Activated CD4-positive, alpha-beta T cell treated with anti-CD3 and anti-CD28 coated beads for 4 hours (primary cell): ENCODE measurements around the gene MAK.
"Not testable (repeated sequence)": the region's sequence is repeated elsewhere in the genome, so short reads cannot be mapped to it uniquely, and the experiment has no call there.

Experiments
- DNase-seq, 2 donors: peaks; one replicate each; pipeline ENCODE4 v3.0.0-alpha.2; 2020

The MAK gene

GRCh38 chr6:10771371-10771894, 66.9 kb downstream of the MAK start:
- DNase-seq, result no peak

DNA sequence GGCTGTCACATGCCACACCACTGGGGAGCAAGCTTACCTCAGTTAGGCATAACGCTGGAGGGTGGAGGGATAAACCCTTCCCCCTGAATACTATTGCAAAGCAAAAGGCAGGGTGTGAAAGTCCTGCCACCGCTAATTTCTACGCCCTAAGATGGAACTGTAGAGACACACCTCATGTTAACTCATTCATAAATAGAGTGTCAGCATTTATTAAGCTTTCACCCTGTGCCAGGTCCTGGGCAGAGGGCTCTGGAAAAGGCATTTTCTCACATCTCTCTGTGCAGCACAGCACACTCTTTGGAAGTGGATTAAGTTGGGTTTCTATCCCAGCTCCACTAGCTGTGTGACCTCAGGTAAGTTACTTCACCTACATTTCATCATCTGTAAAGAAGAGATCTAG, 68.9 kb downstream of the MAK start:
- no peak for DNase-seq

DNA sequence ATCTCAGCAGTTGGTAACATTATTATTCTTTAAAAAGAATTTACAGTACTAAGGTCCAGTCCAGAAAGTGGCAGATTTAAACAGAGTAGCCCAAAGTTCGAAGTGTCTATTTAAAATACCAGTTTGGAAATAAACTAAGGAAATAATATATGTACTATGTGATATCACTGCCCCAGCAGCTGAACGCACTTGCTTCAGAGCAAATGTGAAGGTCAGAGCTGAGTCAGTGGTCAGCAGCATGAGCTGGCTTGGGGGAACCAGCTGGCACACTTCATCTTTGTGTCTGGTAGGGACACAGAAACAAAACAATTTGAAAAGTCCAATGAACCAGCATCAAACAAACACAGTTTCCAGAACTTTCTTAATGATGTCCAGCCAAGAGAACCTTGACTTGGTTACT, 75.3 kb downstream of the MAK start:
- DNase-seq, result no peak

DNA sequence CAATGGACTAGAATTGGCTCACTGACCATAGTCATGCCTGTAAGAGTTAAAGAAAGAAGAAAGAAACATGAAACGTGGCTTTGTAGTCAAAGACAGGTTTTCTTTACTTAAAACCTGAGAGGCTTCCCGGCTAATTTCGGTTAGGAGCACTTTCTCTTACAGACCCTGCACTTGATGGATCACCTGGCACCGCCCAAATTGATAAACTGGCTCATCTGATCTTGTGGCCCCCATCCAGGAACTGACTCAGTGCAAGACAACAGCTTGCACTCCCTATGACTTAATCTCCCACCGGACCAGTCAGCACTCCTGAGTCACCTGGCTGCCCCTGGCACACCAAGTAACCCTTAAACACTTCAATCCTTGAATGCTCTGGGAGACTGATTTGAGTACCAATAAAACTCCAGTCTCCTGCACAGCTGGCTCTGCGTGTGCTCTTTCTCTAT, 78.4 kb downstream of the MAK start:
- DNase-seq, result no peak

- DNase-seq, result no peak
Observed at GRCh38 chr6:10759312-10759839, 79.0 kb downstream of the MAK start.

DNA sequence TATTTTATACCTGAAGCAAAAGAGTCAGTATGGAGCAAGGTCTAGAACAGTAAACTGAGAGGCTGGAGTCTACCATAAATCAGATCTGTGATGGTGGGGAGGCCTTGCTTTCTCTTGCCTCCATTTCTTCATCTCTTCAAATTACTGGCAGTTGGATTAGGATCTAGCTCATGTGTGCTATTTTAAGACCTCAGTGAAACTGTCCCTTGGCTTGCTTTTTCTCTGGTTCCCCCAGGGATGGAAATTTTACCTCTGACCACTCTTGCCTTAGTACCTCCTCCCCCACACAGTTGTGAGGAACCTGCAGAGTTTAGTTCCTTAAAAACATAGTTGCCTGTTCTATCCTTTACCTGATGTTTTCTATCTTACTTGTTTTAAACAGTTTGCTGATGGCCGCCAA, 82.3 kb downstream of the MAK start:
- no peak for DNase-seq

GRCh38 chr6:10751757-10752156, 86.6 kb downstream of the MAK start:
- not testable (repeated sequence) for DNase-seq

GRCh38 chr6:10750568-10750967, 87.8 kb downstream of the MAK start:
- DNase-seq, result not testable (repeated sequence)

DNA sequence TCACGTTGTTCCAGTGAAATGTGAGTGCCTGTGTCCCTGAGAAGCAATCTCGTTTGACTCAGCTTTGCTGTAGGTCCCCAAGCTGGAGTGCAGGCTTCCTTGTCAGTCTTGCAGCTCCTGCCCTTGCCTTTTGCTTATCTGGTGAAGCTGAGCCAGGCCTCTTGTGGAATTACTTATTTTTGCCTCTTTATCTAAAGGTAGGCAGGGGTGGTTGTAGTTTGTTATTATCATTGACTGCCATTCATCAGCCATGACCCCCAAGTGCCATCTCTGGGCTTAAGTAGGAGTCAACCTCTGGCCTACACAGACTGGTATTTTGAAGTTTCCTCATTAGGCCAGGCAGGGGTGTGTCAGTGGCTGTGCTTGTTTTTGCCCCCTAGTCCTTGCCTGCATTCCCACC, 88.6 kb downstream of the MAK start:
- DNase-seq, result no peak

DNA sequence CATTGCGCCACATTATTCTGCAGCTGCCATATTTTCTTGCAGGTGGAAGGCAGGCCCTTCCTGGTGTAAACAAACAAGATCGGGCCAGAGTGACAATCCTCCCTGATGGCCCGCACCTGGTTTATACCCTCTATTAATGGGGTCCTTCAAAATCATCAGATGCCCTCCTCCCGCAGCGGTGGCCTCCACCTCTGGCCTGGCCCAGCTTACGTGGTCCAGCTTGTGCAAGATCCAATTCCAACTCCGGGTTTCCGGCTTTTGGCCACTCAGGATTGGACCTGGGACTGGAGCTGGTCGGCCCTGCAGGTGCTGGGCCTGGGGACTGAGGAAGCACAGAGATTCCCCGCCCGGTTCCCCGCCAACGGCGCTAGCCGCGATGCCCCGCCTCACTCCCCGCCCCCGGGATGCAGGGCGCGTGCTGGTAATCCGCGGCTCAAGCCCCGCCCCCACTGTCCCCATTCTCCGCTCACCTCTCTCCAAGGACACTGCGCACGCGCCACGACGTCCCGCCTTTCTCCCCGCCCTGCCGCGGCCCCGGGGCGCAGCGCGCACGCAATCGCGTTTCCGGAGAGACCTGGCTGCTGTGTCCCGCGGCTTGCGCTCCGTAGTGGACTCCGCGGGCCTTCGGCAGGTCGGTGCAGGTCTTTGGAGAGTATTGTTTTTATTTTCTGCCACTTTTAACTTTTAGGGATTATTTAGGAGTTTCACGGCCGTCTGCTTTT, 90.9 kb downstream of the MAK start, which contains the start of gene TMEM14B:
TMEM14B (plus strand) TSS at position 555 of the 722 bp plus-strand sequence. CDS start 1,441 bp downstream, outside the sequence.
- peak; percentile 99 to 100 for DNase-seq

- no peak for DNase-seq
Observed at GRCh38 chr6:10746915-10747250, 91.5 kb downstream of the MAK start.

DNA sequence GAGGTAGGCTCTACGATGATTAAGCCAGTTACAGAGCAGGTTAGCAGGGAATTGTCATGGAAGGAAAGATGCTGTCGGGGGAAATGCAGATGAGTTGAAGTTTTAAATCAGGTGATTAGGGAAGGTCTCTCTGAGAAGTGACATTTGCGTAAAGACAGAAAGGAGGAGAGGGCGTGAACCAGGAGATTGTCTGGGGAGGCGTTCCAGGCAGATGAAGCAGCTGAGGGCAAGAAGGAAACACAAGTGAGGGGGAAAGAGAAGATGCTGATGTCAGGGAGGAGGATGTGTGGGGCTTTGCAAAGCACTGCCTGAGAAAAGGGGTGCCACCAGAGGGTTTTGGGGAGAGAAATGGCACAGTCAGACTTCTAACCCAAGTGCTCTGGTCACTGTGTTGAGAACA, 93.2 kb downstream of the MAK start:
- no peak for DNase-seq

DNA sequence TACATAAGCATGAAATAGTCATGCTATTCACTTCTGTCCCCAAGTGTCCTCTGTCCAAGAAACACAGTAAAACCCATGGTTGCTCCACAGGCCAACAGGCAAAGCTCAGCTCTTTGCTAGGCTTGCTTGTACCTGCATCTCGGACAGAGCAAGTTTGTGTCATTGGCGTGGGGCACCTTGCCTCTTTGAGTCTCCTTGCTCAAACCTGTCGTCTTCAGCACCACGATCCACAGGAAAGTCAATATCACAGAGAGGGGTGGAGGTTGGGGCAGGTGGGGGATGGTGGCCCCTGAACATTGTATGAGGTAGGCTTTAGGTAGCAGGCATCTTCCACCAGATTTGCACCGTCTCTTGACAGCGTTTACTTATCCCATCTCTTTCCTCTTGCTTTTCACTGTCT, 94.8 kb downstream of the MAK start:
- DNase-seq, result no peak

- DNase-seq, result no peak
Observed at GRCh38 chr6:10742251-10742650, 96.1 kb downstream of the MAK start.

- DNase-seq, result not testable (repeated sequence)
Observed at GRCh38 chr6:10741643-10742042, 96.7 kb downstream of the MAK start.

DNA sequence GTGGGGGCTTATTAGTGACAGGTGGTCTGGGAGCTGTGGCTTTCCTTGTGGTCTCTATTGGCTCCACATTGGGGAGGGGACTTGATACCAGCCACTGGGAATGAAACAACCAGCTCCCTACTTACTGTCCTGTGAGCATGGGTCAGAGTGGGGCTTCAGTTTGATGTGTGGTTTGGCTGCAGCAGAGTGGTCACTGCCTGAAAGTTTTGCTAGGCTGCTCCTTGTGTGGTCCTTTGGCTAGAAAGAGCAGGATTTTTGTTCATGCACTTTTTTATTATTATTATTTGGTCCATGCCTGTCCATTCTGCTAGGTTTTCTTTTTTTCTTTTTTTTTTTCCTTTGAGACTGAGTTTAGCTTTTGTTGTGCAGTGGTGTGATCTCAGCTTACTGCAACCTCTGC, 98.3 kb downstream of the MAK start:
- DNase-seq, result no peak

DNA sequence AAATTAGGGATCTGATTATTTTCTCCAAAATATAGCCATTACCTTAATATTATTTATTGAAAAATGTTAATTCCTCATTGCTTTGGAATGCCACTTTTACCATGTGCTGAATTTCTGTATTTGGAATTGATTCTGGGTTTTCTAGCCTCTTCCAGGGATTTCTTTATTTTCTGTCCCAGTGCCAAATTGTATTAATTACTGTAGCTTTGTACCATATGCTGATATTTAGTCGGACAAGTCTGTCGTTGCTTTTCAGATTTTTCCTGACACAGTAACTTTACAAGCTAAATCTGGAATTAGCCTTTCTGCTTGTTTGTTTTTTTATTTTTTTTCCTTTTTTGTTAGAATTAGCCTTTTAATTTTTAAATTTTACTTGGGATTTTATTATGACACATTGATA, 101.6 kb downstream of the MAK start:
- no peak for DNase-seq

DNA sequence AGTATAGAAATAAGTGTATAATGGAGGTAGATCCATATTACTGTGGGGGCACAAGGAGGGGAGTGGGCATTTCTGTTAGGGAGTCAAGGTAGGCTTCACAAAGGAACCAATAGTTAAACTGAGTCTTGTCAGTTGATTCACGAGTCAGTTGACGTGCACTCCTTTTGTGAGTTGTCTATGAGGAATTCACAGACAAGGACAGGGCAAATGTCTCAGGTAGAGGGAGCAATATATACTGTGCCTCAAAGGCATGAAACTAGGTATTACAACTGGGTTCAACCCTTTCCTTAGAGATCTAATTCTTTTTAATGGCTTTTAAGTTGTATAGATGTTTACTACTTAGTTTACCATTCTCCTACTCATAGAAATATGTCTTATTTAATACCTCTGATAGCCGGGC, 104.5 kb downstream of the MAK start:
- DNase-seq, result no peak

DNA sequence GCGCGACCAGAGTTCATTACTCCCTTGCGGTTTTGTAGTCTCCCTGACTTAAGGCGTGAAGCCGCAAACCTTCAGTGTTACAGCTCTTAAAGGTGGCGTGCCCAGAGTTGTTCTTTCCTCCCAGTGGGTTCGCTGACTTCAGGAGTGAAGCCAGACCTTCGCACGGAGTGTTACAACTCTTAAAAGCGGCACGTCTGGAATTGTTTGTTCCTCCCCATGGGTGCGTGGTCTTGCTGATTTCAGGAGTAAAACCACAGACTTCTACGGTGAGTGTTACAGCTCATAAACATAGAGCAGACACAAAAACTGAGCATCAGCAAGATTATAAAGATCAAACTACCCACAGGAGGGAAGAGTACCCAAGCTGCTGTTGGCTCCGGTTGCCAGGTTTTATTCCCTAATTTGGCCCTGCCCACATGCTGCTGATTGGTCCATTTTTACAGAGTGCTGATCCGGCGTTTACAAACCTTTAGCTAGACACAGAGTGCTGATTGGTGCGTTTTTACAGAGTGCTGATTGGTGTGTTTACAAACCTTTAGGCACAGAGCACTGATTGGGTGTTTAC, 105.1 kb downstream of the MAK start:
- no peak for DNase-seq

GRCh38 chr6:10730254-10730653, 108.1 kb downstream of the MAK start:
- no peak for DNase-seq

DNA sequence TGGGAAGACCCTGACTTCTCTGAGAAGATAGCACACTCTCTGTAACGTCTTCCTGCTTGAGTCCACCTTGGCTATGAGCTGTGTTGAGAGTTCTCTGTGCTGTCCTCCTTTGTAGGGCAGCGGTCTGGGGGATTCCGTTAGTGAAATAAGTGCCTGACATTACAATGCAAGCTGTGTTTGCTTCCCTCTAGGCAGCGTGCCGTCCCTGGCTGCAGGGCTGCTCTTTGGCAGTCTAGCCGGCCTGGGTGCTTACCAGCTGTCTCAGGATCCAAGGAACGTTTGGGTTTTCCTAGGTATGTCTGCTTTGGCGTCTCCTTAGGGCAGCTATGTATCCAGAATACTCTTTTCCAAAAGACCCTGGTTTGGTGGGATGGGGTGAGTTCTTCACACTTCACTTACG, 112.6 kb downstream of the MAK start:
- no peak for DNase-seq

DNA sequence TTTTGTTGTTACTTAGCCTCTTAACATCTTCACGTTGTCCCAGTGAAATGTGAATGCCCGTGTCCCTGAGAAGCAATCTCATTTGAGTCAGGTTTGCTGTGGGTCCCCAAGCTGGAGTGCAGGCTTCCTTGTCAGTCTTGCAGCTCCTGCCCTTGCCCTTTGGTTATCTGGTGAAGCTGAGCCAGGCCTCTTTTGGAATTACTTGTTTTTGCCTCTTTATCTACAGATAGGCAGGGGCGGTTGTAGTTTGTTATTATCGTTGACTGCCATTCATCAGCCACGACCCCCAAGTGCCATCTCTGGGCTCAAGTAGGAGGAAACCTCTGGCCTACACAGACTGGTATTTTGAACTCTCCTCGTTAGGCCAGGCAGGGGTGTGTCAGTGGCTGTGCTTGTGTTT, 113.3 kb downstream of the MAK start:
- no peak for DNase-seq

- no peak for DNase-seq
Observed at GRCh38 chr6:10723567-10723881, 114.8 kb downstream of the MAK start.

GRCh38 chr6:10722820-10723566, 115.3 kb downstream of the MAK start, which contains the start of gene TMEM14C:
Gene TMEM14C, plus strand, starts transcription at chr6:10723070. Its CDS starts 1,544 bp downstream, at chr6:10724614.
- DNase-seq, result peak; percentile 75 to 80
